GM18873 (cell line): ENCODE results near the gene AASDH.

ENCODE experiments used
- ATAC-seq: cut with Tn5 transposase; IDR thresholded peaks from one replicate; pipeline ENCODE4 v1.9.1; 2021; ENCODE audit warnings: mild to moderate bottlenecking, moderate library complexity, moderate number of reproducible peaks; ENCODE audit not compliant: unreplicated experiment, low FRiP score

AASDH gene

DNA sequence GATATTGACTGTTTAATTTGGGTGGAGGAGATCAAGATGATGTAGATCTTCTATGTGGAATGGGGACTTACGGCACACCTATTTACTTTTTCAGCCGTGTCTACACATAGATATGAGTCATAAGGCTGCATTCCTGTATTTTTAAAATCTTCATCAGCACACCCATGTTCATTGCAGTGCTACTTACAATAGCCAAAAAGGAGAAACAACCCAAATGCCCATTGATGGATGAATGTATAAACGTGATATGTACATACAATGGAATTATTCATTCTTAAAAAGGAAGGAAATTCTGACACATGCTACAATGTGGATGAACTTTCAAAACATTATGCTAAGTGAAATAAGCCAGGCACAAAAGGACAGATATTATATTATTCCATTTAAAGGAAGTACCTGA is 98.6 kb downstream of the AASDH start:
- no peak for ATAC-seq
